HUES48 (cell line): ENCODE measurements around the gene SDK2.

Experiments used
- H3K27ac ChIP-seq: one replicate; pipeline ENCODE4 v1.7.0; 2013; ENCODE audit warnings: low read depth, low read length, inconsistent platforms
- H3K27me3 ChIP-seq: 2 replicates; pipeline ENCODE4 v1.6.1; 2013; ENCODE audit warnings: mild to moderate bottlenecking, low read length; ENCODE audit not compliant: control insufficient read depth, insufficient read depth
- H3K36me3 ChIP-seq: 2 replicates; pipeline ENCODE4 v1.6.1; 2013; ENCODE audit warnings: low read length; ENCODE audit not compliant: control insufficient read depth, insufficient read depth
- H3K4me1 ChIP-seq: 2 replicates; pipeline ENCODE4 v1.6.1; 2013; ENCODE audit warnings: mild to moderate bottlenecking, low read length; ENCODE audit not compliant: control insufficient read depth, insufficient read depth
- H3K4me3 ChIP-seq: 2 replicates; pipeline ENCODE4 v1.5.1; 2013; ENCODE audit warnings: mild to moderate bottlenecking, low read depth, low read length
- H3K9ac ChIP-seq: 2 replicates; pipeline ENCODE4 v1.6.1; 2013; ENCODE audit warnings: mild to moderate bottlenecking, low read depth, low read length, moderate library complexity
- H3K9me3 ChIP-seq: 2 replicates; pipeline ENCODE4 v1.6.1; 2013; ENCODE audit warnings: low read length; ENCODE audit not compliant: control insufficient read depth, insufficient read depth

The SDK2 gene

GRCh38 chr17:73552300-73553048 is 91.8 kb downstream of the SDK2 start:
- Histone ChIP-seq H3K9me3 (no peaks in the 10 kb centered on the region), H3K36me3 (no peaks in the 10 kb centered on the region), H3K9ac (no peak overlapping the region), H3K4me1 (peaks cover 1% of the 10 kb centered on the region; the same call in 1 of the 2 replicates), H3K4me3 (no peak overlapping the region), H3K27ac (no peak overlapping the region), H3K27me3 (no peaks in the 10 kb centered on the region)

DNA sequence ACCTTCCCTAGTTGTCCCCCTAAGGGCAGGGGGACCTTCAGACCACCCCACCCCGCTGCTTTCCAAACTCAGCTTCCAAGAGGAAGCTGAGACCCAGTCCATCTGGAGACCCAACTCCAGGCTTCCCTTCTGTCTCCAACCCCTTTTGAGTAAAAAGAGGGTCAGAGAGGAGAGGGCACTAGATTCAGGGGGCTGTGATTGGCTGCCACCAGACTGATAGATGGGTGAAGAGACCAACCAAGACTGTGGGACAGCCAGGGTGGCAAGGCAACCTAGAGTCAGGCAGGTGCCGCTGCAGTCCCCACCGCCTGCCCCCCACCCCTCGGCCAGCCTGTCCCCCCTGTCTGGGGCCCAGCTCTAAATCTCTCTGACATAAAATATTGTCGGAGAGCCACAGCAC is 92.5 kb downstream of the SDK2 start:
- Histone ChIP-seq H3K36me3 (no peaks in the 10 kb centered on the region), H3K9ac (no peak overlapping the region), H3K4me3 (no peak overlapping the region), H3K9me3 (no peaks in the 10 kb centered on the region), H3K27me3 (no peaks in the 10 kb centered on the region), H3K4me1 (peaks cover 8% of the 10 kb centered on the region), H3K27ac (no peak overlapping the region)

DNA sequence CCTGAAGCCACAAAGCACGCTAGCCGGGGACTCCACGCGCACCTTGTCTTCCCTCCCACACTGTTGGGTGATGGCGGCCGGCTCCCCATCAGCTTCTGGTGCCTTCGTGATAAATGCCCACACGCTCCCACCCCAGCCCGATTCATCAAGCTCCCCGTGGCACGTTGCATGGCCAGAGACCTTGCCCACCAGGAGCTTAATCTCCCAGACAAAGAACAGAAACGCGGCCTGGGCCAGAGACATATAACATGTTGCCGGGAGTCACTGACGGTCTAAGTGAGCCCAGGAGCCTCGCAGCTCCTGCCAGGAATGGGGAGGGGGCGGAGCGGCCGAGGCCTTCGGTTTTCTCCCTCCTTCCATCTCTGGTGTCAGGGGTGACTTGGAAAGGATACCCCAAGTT is 93.1 kb downstream of the SDK2 start:
- Histone ChIP-seq H3K4me1 (peaks cover 10% of the 10 kb centered on the region), H3K9me3 (no peaks in the 10 kb centered on the region), H3K27ac (no peak overlapping the region), H3K4me3 (no peak overlapping the region), H3K9ac (no peak overlapping the region), H3K36me3 (no peaks in the 10 kb centered on the region), H3K27me3 (no peaks in the 10 kb centered on the region)

- no peaks in the 10 kb centered on the region for H3K27me3 ChIP-seq
- H3K9ac ChIP-seq = no peak overlapping the region
- H3K4me3 ChIP-seq = no peak overlapping the region
- peaks cover 10% of the 10 kb centered on the region for H3K4me1 ChIP-seq
- H3K36me3 ChIP-seq = no peaks in the 10 kb centered on the region
- no peak overlapping the region for H3K27ac ChIP-seq
- no peaks in the 10 kb centered on the region for H3K9me3 ChIP-seq
These were observed 93.7 kb downstream of the SDK2 start for GRCh38 chr17:73550556-73550955.

- Histone ChIP-seq H3K27me3 (no peaks in the 10 kb centered on the region), H3K9ac (no peak overlapping the region), H3K4me1 (peaks cover 10% of the 10 kb centered on the region), H3K4me3 (no peak overlapping the region), H3K36me3 (no peaks in the 10 kb centered on the region), H3K27ac (no peak overlapping the region), H3K9me3 (no peaks in the 10 kb centered on the region)
These were observed 94.3 kb downstream of the SDK2 start for GRCh38 chr17:73549841-73550430.

DNA sequence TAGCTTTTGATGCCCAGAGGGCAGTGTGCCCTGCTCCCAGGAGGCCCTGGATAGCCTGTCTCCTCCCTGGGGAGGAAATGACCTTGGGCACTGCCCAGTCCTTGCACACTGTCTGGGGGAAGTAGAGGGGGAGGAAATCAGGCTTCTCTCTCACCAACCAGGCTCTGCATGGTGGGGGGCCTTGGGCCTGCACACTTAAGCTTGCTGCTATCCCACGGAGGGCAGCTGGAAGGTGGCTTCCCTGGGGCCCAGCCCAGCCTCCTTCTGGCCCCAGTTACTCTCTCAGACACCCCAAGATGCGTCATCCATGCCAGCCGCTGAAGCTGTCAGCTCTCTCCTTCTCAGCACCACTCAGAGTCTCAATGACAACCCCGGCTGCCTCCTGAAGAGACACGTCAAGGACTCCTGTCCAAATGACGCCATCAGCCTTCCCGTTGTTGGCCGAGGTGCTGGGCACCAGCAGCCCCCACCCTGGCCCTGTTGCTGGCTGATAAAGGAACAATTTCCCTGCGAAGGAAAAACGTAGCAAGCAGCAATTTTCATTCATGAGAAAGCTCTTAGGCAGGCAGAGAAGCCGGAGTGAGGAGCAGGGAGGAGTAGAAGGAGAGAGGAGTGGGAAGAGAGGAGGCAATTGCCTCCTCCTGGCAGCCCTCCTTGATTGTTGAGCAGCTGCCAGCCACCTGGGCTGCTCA is 95.5 kb downstream of the SDK2 start:
- H3K9ac ChIP-seq = no peak overlapping the region
- H3K4me1 ChIP-seq = peaks cover 10% of the 10 kb centered on the region
- H3K9me3 ChIP-seq = no peaks in the 10 kb centered on the region
- no peaks in the 10 kb centered on the region for H3K36me3 ChIP-seq
- no peak overlapping the region for H3K27ac ChIP-seq
- H3K4me3 ChIP-seq = no peak overlapping the region
- no peaks in the 10 kb centered on the region for H3K27me3 ChIP-seq

DNA sequence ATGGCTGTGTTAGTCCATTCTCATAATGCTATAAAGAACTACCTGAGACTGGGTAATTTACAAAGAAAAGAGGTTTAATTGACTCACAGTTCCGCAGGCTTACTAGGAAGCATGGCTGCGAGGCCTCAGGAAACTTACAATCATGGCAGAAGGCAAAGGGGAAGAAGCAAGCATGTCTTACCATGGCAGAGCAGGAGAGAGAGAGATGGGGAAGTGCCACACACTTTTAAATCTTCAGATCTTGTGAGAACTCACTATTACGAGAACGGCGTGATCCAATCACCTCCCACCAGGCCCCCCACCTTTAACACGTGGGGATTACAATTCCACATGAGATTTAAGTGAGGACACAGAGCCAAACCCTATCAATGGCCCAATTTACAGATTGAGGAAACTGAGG is 96.5 kb downstream of the SDK2 start:
- H3K27me3 ChIP-seq = no peaks in the 10 kb centered on the region
- no peaks in the 10 kb centered on the region for H3K9me3 ChIP-seq
- H3K4me1 ChIP-seq = peaks cover 10% of the 10 kb centered on the region

DNA sequence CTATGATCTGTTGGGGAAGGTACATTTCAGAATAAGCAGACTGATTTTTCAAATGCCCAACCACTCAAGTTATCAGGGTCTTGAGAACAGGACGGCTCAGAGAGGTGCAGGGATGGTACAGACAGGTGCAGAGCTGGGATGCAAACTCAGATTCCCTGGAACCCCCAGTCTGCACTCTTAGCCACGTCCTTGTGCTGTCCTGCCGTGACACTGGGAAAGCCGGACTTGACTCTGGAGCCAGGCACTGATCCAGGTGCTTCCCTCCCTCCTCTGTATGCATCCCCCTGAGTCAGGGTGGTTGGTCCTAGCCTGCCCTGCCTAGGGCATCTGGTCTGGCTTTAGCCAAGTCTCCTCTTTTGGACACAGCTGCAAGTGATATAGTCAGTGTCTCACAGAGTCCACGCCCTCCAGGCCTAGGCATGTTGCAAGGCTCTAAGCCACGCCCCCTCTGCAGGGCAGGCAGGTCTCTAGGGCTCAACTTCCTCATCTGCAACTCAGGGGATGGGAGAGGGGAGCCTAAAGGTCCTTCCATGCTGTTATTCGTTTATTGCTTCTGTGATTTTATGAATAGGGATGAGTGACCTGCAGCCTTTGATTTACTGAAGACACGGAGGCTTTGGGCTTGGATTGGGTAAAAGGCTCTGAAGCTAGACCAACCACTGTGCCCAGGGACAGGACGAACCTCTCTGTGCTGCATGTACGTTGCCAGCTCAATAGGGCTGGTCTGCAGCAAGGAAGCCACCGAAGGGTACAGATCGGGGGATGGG is 97.3 kb downstream of the SDK2 start:
- Histone ChIP-seq H3K4me1 (peaks cover 10% of the 10 kb centered on the region), H3K9me3 (no peaks in the 10 kb centered on the region), H3K27ac (no peak overlapping the region), H3K9ac (no peak overlapping the region), H3K4me3 (no peak overlapping the region), H3K27me3 (no peaks in the 10 kb centered on the region), H3K36me3 (no peaks in the 10 kb centered on the region)

More for the DNA sequence above, 96.5 kb downstream of the SDK2 start:
- Histone ChIP-seq H3K4me3 (no peak overlapping the region), H3K27ac (no peak overlapping the region), H3K36me3 (no peaks in the 10 kb centered on the region), H3K9ac (no peak overlapping the region)

- Histone ChIP-seq H3K27ac (no peak overlapping the region), H3K4me3 (no peak overlapping the region), H3K9me3 (no peaks in the 10 kb centered on the region), H3K36me3 (no peaks in the 10 kb centered on the region), H3K9ac (no peak overlapping the region), H3K4me1 (peaks cover 12% of the 10 kb centered on the region), H3K27me3 (no peaks in the 10 kb centered on the region)
These were observed 98.1 kb downstream of the SDK2 start for GRCh38 chr17:73546114-73546513.

GRCh38 chr17:73545109-73546032 is 98.9 kb downstream of the SDK2 start:
- H3K4me3 ChIP-seq = no peak overlapping the region
- peaks cover 13% of the 10 kb centered on the region for H3K4me1 ChIP-seq
- no peak overlapping the region for H3K27ac ChIP-seq
- H3K9ac ChIP-seq = no peak overlapping the region
- no peaks in the 10 kb centered on the region for H3K9me3 ChIP-seq
- no peaks in the 10 kb centered on the region for H3K36me3 ChIP-seq
- H3K27me3 ChIP-seq = no peaks in the 10 kb centered on the region
